ENCODE data around the gene CELF2.
A peak's percentile ranks its signal among the peaks of the same experiment; 100 is the strongest.

CELF2 gene

DNA sequence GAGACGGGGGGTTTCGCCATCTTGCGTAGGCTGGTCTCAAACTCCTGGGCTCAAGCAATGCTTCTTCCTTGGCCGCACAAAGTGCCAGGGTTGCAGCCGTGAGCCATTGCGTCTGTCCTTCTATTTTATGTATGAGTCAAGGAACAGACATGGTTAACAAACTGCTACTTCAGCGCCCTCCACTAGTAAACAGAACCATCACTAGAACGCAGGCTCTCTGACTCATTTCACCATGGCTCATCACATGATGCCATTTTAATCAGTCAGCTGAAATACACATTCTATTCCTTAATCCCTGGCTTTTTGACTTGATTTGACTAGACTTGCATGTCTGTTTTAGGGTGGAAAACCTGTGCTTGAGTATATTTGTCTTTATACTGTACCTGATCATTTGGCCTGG, 41.3 kb downstream of the CELF2 start:
- no peak for DNase-seq (ENCODE audit: low spot score)

DNA sequence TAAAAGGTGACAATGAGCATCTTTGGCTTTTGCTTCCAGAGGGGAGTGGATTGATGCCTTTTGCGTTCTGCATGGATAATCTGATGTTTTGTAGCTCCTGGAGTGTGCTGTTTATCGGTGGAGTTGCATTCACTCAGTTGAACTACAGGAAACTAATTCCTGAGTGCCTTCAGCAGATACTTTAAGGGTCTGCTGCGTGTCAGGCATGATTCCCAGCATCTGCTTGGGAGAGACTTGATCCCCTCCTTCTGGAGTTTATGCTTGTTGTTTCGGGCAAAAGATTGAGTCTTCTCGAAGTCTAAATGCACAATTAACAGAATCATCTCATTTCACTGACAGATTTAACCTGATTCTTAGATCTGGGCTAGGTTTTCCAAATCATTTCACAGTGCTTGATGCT, 46.2 kb downstream of the CELF2 start:
- no peak for DNase-seq (ENCODE audit: low spot score)

DNA sequence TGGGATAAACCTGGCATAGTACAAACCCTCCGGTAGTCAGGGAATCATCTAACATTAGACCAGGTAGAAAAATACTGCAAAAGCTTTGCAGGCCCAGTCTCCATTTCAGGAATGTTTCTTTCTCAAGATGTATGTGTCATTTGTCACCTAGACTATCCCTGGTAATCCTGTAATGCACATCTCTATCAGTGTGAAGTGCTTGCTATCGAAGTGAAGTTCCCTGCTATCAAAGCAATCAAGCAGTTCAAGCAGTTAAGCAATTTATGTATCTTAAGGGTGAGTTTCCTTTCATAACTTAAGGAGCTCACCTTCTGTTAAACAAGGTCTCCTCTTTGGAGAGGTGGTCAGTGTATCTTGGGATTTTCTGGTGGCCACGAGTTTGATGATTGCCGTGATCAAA, 47.2 kb downstream of the CELF2 start:
- no peak for DNase-seq (ENCODE audit: low spot score)

DNA sequence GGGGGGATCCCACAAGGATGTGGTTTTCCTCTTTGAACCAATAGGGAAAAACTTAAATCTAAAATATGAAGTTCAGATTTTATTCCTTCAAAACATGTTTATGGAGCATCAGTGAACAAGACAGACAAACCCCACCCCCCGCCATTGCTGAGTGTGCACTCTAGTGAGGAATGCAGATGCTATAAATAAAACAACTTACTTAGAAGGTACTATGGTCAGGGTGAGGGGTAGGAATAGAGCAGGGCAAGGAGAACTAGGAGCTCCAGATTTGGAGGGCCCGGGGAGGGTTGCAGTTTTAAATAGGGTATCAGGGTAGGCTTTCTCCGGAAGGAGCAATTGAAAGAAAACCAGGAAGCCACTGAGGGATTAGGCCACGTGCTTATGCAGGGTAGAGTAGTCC, 47.9 kb downstream of the CELF2 start:
- DNase-seq (ENCODE audit: low spot score), result no peak

DNA sequence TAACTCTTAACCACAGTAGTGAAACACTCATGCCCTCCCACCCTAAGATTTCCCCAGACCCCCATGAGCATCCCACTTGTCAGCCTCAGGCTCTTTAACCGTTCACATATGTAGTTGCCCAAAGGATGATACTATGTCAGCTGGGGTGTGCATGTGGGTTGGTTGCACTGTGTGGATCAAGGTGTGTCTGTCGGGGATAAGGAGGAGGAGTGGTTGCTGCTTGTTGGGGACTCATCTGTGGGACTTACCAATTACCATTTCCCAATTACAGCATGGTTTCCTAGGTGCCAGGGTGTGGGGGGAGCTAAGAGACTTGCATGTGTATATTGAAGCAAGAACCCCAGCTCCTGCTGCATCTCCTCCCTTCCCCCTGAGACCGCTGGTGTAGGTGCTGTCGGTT, 48.8 kb downstream of the CELF2 start:
- DNase-seq (ENCODE audit: low spot score), result no peak

DNA sequence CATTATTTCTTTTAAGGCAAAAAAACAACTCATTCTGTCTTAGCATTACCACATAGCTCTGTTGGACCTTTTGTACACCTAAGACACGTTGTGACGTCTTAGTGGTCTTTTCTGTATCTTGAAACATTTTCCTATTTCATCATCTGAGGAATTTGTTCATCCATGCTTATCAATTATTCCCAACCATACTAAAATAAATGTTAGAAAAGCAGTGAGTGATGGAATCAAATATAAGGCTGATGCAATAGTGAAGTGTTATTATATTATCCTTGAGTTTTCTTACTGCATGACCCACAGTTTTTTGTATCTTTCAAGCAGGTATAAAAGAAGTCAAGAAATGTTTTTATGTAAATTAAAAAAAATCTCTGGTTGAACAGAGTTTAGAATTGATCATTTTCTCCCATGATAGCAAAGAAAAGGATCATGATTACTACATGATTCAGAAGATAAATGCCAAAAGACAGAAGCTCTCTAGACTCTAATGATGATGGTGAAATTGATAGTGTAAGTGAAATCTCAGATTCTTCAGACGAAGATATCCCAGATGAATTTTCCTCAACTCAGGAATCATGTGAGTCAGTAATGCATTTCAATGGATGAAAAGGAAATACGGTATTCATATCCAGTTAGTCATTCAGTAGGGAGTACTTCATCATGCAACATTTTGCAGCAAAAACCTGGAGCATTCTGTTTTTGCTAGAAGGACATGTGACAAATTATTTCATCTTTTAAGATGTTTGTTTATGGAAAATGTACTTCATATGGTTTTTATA, 51.4 kb downstream of the CELF2 start:
- DNase-seq (ENCODE audit: low spot score), result no peak

DNA sequence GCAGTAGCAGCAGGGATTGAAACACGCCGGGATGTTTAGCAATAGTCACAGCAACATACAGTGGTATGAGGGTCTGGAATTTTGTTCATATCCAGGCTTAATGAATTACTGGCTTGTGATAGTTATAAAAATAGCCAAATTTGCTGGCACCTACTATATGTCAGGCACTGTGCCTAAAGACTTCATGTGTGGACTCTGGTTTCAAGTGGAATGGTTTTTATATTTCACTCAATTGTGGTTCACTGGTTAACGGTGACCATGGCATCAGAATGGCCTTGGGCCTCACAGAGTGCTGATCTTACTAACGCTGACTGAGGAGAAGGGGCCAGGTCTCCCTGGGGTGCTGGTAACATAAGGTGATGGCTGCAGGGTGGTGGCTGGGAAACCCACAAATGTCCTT, 55.7 kb downstream of the CELF2 start:
- DNase-seq (ENCODE audit: low spot score), result no peak

DNA sequence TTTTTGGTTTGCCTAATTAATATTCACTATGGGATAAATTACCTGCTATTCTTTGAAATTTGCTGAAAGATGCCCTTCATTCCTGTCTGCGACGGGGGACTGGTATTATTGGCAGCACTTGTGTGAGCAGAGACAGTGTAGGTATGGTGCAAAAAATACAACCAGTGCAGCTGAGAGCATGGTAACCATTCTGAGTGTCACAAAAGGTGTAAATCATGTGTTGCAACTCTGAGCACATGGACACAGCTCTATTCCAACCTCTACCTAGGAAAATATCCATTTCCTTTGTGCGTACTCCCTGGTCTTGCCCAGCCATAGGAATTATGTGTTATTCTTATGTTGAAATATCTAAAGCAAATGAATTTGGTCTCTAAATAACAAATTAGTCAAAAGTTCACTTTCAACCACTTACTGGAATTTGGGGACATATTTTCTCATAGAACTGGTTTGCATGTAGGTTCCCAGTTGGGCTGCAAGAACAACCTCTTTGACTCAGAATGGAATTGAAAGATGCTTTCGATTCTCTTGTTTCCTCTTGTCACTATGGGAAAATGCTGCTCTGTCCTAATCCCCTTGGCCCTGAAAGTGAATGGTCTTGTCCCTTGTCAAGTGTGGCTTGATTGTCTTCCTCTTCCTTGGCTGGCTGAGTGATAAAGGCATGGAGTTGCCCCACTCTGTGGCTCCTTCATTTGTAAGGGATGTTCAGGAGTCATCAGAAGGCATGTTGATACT, 57.0 kb downstream of the CELF2 start:
- DNase-seq (ENCODE audit: low spot score), result no peak

DNA sequence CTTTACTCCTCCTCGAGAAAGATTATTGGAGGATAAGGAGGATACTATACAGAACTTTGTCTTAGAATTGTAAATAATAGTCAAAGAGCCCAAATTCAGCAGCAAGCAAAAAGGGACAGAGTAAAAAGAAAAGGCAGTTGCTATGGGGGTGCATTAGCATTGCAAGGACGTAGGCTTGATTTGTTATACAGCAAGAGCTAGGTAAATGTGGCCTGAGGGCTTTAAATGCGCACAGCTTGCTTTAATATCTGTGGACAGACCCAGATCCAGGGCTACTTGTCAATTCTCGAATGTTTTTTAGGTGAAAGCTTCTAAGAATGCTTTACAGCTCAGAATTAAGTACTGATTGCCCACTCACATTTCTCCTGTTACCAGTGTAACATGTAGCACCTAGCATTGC, 58.5 kb downstream of the CELF2 start:
- DNase-seq (ENCODE audit: low spot score), result no peak

DNA sequence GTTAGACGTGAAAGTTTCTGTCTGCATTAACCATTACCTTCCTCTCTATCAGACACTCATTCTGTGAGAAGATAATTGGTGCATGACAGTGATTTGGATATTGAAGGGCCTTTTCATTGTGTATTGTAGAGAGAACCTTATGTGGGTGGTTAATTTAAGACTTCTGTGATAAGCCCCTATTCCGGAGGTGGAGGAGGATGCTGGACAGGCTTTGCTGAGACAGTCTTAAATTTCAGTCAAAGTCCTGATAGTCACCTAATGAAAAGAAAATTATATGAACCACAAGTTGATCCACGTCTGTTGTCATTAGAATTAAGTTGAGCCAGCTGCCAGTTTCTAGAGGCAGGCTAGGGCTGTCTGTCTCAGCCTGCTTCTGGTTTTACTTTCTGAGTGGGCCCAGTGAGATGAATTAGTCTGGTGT, 62.9 kb downstream of the CELF2 start:
- DNase-seq (ENCODE audit: low spot score), result no peak

DNA sequence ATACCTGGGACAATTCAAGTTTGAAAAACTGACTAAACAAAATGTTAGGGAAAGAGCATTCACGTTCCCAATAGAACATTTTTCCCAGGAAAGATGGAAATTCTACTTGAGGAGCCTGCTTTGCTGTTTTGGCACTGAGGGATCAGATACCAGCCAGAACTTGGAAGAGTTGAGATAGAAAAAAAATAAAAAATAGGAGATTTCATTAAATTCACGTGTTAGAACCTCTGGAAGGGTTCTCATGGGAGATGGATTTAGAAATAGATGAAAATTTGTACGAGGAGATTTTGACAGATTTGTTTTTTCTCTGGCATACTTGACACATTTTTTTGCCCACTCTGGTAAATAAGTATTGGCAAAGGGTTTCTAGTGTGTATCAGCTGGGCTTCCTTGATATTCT, 63.7 kb downstream of the CELF2 start:
- no peak for DNase-seq (ENCODE audit: low spot score)

DNA sequence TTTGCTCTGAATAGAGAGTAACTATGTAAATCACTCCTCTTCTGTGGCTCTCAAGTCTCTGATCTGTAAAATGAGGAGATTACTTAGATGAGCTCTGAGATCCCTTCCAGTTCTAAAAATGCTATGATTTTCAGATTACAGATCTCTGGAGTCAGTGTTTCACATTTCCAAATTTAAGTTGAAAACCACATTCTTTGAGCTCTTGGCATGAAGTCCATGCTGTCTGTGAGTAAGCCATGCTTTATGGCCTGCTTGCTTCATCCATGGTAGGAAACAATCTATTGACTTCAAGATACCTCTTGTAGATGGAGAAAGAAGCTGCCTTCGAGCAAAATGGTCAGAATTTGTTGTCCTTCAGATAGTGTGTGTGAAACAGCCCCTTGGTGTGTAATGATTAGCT, 64.9 kb downstream of the CELF2 start:
- no peak for DNase-seq (ENCODE audit: low spot score)

DNA sequence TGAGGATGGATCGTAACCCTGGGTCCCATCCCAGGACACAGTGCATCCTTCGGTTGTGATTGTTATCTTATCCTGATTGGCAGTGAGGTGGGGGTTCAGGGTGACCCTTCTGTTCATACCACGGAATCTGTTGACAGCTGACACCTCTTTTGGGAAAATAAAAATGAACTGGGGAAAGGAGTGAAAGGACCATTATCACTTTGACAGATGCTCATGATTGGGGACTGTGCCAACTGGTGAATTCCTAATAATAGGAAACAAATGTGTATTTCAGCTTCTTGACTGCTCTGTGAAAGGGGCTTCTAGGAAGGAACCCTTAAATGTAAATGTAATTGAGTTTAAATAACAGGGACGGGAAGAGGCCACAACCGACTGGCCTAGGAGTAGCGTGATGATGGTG, 65.4 kb downstream of the CELF2 start:
- DNase-seq (ENCODE audit: low spot score), result no peak

DNA sequence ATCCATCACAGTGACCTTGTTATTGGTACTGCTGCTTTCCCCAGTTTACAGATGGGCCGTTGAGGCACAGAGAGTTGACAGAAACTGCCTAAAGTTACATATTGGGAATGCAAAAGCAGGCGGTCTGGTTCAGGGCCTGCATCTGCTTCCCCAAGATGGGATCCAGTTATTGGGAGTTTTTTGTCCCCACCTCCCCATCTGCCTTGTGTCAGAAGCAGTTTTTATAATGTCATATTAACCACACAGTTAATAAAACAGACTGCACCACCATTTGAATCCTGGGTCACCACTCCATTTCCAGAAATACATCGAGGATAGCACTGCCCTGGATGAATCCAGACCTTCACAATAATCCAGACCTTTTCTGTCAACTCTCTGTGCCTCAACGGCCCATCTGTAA, 67.9 kb downstream of the CELF2 start:
- no peak for DNase-seq (ENCODE audit: low spot score)

DNA sequence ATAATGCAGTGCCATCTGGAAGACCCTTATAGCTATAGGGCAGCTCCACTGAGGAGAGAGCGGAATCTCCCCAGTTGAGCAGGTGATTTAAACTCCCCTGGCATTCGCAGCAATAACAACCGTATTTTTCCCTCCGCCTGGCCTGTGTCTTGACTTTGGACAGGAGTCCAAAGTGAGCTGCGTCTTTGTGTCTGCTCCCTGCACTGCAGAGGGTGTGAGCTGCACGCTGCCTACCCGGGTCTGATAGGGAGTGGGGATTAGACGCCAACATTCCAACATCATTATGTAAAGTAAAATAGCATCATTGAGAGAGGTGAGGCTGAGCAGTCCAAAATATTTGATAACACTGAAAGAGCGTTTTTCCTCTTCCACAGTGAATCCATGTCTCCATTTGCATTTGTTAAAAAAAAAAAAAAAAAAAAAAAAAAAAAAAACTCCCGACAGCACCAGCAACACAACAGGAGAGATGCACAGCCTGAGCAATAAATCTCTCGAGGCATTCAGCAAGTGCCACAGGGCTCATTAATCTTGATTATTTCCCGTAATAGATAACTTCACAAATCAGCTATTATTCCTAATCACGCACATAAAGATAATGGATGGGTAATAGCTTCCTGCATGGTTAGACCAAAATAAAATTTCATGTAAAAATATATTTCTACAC, 68.6 kb downstream of the CELF2 start:
- DNase-seq (ENCODE audit: low spot score), result no peak

DNA sequence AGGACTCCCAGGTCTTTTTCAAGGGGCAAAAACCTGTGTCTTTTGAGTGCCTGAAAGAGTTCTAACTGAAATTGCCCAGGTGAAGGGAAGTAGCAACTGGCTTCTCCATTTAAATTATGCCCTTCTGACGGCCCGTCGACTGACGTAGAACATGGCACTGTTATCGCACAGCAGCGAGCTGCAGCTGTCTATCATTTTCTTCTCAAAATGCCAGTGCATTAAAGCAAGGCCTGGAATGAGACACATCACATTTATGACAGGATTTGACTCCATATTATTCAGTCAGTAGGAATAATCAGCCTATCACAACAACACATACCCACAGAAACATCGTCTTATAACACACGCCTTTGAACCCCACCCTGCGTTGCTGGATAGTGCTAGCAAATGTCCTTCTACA, 69.7 kb downstream of the CELF2 start:
- DNase-seq (ENCODE audit: low spot score), result no peak

DNA sequence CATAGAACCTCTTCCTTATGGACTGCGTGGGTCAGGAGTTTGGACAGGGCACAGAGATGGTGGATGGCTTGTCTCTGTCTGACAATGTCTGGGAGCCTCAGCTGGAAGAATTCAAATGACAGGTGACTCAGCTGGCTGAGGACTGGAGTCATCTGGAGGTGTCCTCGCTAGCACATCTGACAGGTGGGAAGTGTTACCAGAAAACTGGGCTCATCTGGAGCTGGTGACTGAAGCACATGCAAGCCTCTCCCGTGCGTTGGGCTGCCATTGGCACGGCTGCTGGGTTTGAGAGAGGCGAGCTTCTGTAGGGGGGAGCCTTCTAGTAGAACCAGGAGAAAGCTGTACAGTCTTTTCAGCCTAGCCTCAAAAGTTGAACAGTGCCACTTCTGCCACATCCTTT, 71.0 kb downstream of the CELF2 start:
- DNase-seq (ENCODE audit: low spot score), result no peak

DNA sequence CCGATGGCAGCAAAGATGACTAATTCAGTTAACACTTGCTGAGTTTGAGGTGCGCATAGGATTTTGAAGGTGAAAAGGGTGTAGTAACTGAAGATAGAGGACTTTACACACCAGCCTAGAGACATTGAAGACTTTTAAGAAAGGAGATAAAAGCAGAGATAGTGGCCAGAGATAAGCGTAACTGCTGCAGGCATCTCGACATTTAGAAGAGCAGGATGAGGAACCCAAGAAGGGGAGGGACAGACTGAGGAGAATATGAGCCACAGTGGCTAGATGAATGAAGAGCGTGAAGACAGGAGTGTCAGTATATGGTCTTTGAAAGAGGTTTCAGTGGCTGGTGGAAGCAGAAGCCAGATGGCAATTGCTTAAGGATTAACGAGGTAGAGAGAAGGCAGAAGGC, 71.6 kb downstream of the CELF2 start:
- DNase-seq (ENCODE audit: low spot score), result no peak

DNA sequence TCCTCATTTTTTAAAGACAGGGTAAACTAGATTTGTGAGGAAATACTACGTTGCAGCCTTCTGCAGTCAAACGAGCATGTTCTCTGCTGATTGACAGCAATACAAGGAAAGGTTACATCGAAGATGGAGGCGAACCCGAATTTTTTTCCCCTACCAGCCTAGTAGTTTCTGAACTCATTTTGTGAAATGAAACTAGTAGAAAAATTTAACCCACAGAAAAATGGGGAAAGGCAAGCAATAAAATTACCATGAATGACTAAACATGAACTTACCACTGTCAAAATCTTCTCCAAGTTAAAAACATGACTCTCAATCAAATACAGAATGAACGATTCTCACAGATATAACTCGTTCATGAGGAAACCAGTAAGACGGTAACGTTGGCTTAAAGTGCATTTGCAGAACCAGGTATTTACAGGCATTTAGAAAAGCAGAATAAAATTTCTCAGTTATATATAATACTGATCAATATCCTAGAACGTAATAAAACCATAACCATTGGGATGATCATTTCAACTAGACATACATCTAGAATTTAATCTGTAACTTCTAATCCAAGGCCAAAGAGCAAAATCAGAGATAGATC, 73.9 kb downstream of the CELF2 start:
- no peak for DNase-seq (ENCODE audit: low spot score)

DNA sequence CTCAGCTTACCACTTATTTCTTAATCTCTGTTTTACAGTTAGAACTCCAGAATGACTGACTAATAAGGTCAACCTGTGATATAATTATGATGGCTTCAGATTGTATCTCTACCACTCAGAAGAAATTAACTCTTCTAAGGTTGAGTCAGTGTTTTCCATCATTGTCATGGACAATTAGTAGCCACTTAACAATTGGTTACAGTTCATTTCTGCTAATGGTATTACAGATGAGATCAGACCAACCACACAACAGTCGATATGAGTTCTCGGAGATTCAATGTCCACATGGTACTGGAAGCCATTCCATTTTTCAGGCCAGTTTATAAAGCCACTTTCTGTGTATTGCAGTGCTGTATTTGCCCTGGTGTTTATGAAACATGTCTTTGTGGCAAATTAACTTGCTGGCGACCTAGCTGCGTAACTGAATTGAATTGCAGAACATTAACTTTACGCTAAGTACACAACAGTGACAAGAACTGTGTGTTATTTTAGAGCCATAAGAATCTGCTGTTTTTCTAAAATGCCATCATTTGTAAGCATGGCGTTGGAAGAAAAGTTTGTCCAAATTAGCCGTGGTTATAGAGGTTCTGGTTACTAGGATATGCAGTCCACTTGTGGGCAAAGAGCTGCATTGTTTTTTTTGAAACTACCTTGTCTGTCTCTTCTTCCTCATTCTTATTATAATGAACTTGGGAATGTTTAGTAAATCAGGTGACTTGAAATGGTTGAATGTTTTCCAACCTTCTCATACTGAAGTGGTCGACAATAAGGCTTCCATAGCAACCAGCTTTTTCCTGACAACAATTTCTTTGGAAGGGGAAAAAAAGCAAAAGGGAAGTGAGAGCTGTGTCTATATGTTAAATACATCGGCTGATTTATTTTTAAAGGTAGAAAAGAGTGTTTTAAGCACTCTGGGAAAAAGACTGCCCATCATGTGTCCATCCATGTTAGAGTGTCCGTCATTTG, 76.4 kb downstream of the CELF2 start:
- peak; percentile 40 for DNase-seq (ENCODE audit: low spot score)

DNA sequence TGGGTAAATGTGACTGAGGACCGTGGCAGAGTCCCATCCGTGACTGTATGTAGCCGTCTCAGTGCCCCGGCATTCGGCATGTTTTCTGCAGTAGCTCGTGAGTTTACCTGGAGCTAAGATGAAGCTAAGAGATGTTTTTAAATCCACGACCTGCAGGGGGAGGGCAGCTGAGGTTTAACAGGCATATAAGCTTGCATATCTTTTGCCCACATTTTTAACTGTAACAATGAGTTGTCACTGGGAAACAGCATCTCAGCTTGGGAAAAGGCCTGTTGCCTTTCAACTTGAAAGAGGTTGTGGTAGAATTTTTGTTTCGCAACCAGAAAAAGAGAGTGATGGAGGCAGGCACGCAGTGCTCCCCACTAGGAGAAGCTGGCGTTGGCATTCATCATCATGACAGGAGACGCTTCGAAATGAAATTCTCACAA, 77.7 kb downstream of the CELF2 start:
- no peak for DNase-seq (ENCODE audit: low spot score)
